Mesodermal cell (in vitro differentiated cells): Measurements from ENCODE around the gene PCNX2.

ENCODE experiments used
- H3K27ac ChIP-seq: 2 replicates; pipeline ENCODE4 v1.7.0; 2013; ENCODE audit warnings: mild to moderate bottlenecking, low read depth, low read length, moderate library complexity; ENCODE audit not compliant: severe bottlenecking
- H3K36me3 ChIP-seq: 2 replicates; pipeline ENCODE4 v1.7.1; 2013; ENCODE audit warnings: mild to moderate bottlenecking, low read length, moderate library complexity; ENCODE audit not compliant: control insufficient read depth, insufficient read depth
- H3K4me1 ChIP-seq: one replicate; pipeline ENCODE4 v1.7.1; 2013; ENCODE audit warnings: mild to moderate bottlenecking, low read length; ENCODE audit not compliant: insufficient read depth, control insufficient read depth, poor library complexity, severe bottlenecking
- H3K4me3 ChIP-seq: 2 replicates; pipeline ENCODE4 v1.7.0; 2013; ENCODE audit warnings: low read length, control low read depth, mild to moderate bottlenecking; ENCODE audit not compliant: insufficient read depth, poor library complexity, severe bottlenecking; ENCODE audit errors: extremely low read depth
- H3K9me3 ChIP-seq: 2 replicates; pipeline ENCODE4 v1.7.1; 2013; ENCODE audit warnings: mild to moderate bottlenecking, low read length, moderate library complexity; ENCODE audit not compliant: control insufficient read depth
- WGBS, 2 experiments: methylation state at CpG; one replicate each; pipeline ENCODE4 v1.1.5; 2013; ENCODE audit warnings: missing lambda C conversion rate in 2 of 2; ENCODE audit not compliant: insufficient coverage in 2 of 2; 5-methylcytosine and 5-hydroxymethylcytosine counted together

PCNX2 gene

DNA sequence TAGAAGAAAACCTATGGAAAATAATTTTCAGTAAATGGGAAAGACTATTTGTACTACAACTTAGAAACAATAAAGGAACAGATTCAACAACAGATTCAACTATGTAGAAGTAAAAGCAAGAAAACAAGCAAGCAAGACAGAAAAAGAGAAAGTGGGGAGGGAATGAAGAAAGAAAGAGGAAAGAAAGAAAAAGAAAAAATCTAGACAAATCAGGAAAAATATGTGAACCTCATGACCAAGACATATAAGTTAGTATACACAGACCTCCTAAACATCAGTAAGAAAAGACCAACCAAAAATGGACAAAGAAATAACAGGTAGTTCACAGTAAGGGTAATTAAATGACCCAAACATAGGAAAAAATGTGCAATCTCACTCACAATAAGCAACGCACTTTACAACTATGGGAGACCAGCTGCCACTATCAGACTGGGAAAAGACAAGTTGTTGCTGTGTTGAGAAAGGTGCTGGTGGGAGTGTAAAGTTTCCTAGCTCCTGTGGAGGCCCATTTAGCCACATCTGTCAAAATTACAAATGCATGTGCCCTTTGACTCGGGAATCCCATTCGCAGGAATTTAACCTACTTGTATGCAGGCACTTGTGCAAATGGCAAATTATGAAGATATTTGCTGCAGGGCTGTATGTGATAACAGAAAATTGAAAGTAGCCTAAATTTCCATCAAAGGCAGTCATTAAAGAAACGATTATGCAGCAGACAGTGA, 18.1 kb upstream of the PCNX2 start:
- WGBS, 2 experiments = no CpG with 5 or more reads among the region's 4 CpGs
- Histone ChIP-seq H3K4me3 (no peak overlapping the region), H3K36me3 (no peaks in the 10 kb centered on the region), H3K27ac (no peak overlapping the region), H3K9me3 (no peaks in the 10 kb centered on the region), H3K4me1 (no peaks in the 10 kb centered on the region)

DNA sequence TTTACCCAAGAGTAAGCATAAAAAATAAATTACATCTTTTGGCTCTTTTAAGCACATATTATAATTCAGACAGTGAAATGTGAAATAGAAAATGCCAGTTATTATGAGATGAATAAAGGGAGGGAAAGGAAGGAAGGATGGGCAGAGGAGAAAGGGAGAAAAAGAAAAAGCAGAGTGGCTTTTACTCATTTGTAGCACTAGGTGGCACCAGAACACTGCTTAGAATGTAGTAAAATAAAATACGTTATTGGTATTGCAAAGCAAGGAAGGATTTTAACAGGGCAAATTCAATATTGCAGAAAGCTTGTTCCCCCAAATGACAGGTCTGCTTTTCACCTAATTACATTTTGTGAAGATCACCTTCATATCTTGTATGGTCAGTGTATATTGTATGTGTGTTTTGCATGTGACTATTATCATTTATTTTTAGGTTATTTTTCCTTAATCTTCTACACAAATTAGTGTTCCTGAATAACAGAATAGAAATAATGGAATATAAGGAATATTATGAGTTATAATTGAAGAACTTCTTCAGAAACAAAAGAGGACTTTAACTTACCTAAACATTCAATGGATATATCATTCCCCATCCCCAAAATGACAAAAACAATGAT, 9.1 kb upstream of the PCNX2 start:
- peaks cover 8% of the 10 kb centered on the region for H3K9me3 ChIP-seq
- H3K4me3 ChIP-seq = no peak overlapping the region
- no peaks in the 10 kb centered on the region for H3K36me3 ChIP-seq
- no peaks in the 10 kb centered on the region for H3K4me1 ChIP-seq
- H3K27ac ChIP-seq = no peak overlapping the region
- WGBS, 2 experiments = 0% methylated on average over 1 of the region's 1 CpG

DNA sequence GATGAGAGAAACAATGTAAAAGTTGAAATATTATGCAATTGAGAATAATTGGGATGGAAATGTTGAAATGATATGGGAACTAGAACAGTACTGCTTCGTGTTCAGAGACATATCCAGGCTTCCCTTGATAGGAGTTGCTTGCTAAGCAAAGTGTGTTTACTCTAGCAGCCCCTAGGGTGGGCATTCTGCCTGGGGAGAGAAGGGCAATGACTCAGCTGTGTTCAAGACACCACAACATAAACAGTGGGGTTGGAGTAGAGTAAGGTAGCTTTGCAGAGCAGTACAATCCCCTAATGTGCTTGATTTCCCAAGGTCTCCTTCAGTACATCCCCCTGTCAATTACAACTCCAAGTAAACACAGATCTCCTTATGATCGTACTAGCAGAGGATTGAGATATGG, 4.8 kb upstream of the PCNX2 start:
- Histone ChIP-seq H3K36me3 (no peaks in the 10 kb centered on the region), H3K9me3 (peaks cover 8% of the 10 kb centered on the region), H3K27ac (no peak overlapping the region), H3K4me1 (no peaks in the 10 kb centered on the region), H3K4me3 (no peak overlapping the region)
- WGBS, 2 experiments = 81 to 85% methylated on average over 2 of the region's 2 CpGs

DNA sequence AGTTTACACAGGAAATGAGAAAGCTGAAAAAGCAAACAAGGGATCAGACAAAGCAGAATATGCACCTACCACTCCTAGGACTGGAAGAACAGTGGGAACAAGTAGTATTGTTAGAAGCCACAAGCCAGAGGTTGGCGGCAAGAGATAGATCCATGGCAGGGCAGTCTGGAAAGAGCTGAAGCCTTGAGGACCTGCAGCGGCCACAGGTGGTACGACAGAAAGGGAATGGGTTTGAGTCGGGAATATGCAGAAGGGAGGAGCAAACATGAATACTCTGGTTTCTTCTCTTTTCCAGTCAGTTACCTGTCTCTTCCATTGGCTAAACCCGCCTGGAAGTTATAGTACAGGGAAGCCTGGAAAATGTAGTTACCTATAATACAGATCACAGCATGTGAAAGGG, 3.9 kb upstream of the PCNX2 start:
- WGBS, 2 experiments = 91 to 96% methylated on average over 2 to 3 of the region's 5 CpGs
- peaks cover 8% of the 10 kb centered on the region for H3K9me3 ChIP-seq
- no peaks in the 10 kb centered on the region for H3K36me3 ChIP-seq
- no peak overlapping the region for H3K4me3 ChIP-seq
- H3K27ac ChIP-seq = no peak overlapping the region
- H3K4me1 ChIP-seq = no peaks in the 10 kb centered on the region

DNA sequence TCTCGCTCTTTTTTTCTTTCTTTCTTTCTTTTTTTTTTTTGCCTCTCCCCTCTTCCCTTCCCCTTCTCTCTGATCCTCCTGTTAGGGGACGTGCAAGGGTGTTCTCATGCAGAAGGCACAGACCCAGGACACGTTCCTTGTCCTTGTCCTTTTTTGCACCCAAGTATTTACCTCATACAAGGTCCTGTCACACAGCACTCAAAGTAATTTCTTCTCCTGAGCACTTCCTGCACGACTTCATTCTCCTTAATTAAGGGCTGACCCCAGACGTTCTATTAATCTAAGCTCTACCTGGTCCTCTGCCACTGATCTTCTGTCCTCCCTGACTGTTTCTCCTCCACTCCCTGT, 424 bp upstream of the PCNX2 start:
- Histone ChIP-seq H3K36me3 (no peaks in the 10 kb centered on the region), H3K4me1 (peaks cover 7% of the 10 kb centered on the region), H3K27ac (no peak overlapping the region), H3K4me3 (peak overlapping the region; percentile 81), H3K9me3 (no peaks in the 10 kb centered on the region)
- 13 to 19% methylated on average over 4 to 5 of the region's 5 CpGs for WGBS, 2 experiments

DNA sequence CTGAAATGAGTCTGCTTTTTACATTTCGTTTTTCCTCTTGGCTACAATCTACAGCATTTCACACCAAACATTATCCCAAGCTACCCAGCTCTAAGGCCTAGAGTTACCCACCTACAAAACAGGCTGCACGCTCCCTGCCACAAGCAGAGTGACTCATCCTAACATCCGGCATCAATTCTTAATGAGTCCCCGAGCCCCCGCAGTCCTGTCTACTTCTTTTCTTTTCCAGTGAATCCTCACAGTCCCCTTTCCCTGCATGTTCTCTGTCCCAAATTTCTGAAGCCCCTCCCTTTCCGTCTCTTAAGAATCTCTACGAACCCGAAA, 650 bp downstream of the PCNX2 start:
- Histone ChIP-seq H3K27ac (peak overlapping the region; percentile 16), H3K4me3 (peak overlapping the region; percentile 81), H3K9me3 (no peaks in the 10 kb centered on the region), H3K4me1 (peaks cover 7% of the 10 kb centered on the region), H3K36me3 (no peaks in the 10 kb centered on the region)
- 0% methylated on average over 7 of the region's 8 CpGs for WGBS, 2 experiments

DNA sequence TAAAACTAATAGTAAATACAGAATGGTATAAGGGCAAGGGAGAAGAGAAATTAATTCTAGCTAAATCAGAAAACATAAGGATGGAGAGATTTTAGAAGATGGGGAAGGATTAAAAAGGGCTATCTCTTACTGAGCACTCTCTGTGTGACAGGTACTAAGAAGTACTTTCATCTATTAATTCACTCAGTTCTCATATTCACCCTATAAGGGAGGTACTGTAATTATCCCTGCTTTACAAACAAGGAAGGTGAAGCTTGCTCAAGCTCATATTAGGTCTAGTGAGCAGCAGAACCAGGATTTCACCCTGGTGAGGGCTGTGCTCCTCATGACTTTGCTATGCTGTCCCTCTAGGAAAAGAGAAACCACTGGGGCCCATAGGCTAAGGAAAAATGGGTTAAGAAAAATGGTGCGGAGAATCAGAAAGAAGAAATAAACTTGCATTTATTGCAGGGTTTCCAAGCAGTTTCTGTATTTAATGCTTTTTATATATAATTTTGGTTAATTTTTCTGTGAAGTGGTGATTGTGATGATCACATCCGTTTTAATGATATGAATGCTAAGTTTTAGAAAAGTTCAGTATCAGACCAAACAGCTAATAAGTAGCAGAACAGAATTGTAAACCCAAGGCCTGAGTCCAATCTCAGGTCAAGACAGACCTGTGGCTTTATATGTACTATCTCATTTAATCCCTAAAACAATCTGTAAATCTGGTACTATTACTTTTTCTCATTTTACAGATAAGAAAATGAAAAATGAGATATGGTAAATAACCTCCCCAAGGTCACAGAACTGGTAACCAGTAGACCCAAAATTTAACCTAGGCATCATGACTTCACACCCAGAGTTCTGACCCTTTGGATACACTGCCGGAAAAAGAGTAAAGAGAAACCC, 1.7 kb downstream of the PCNX2 start:
- Histone ChIP-seq H3K36me3 (peaks cover 5% of the 10 kb centered on the region), H3K4me1 (peaks cover 7% of the 10 kb centered on the region), H3K4me3 (no peak overlapping the region), H3K27ac (no peak overlapping the region), H3K9me3 (no peaks in the 10 kb centered on the region)
- 90 to 100% methylated on average over 1 to 2 of the region's 3 CpGs for WGBS, 2 experiments

DNA sequence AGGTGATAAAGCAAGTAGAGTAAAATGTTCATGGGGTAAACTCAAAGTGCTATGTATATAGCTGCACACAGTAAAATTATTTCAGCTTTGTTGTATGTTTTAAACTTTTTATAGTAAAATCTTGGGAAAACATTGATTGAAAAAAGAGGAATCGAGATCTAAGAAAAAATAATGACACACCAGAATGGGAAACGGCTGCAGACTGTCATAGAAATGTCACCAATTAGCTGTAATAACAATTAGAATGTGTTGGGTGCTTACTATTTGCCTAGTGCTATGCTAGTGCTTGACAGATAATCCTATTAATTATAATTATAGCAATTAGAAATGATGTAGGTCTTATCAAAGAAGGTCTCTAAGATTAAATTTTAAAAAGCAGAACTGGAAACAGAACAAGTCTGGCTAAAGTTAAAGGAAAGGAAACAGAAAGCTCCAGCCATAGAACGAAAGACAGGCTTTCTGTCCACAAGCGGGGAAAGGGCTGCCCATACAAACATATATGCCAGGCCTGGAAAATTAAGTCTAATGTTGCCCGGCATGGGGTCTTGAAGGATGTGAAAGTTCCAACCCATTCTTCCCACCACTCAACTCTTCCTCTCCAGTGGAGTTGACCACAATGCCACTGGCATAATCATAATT, 5.0 kb downstream of the PCNX2 start:
- no peak overlapping the region for H3K4me3 ChIP-seq
- peaks cover 7% of the 10 kb centered on the region for H3K4me1 ChIP-seq
- H3K9me3 ChIP-seq = no peaks in the 10 kb centered on the region
- peaks cover 14% of the 10 kb centered on the region for H3K36me3 ChIP-seq
- no peak overlapping the region for H3K27ac ChIP-seq
- 82 to 86% methylated on average over 2 to 4 of the region's 5 CpGs for WGBS, 2 experiments

DNA sequence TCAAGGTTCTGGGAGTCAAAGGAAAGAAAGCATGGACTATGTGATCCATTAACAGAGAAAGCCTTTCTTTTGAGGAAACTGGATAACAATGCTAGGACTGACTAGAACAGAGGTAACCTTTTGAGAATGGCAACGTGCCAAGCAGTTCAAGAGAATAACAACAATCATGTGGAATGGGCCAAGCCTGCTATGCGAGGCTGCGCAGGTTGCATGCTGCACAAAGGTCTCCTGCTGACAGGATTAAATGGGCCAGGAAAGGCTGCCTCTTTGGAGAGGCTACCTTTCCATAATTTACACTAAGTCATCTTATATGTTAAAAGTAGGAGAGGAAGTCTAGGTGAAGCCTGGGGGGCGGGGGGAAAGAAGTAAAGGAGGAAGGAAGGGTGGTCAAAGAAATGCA, 5.8 kb downstream of the PCNX2 start:
- WGBS, 2 experiments = 80% methylated on average over 1 of the region's 4 CpGs; no CpG with 5 or more reads in 1 of the 2 experiments
- Histone ChIP-seq H3K27ac (no peak overlapping the region), H3K4me1 (peaks cover 7% of the 10 kb centered on the region), H3K4me3 (no peak overlapping the region), H3K36me3 (peaks cover 14% of the 10 kb centered on the region), H3K9me3 (no peaks in the 10 kb centered on the region)

DNA sequence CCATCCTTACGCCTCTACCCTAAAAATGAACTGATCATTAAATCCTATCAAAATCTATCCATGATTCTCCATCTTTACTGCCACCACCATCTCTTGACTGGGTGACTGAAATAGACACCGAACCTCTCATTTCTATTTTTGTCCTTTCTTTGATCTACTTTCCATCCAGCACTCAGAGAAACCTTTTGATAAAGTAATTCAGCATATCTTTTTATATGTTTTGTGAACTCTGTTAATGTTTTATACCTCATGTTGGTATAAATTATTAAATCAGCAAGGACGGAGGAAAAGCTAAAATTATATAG, 13.0 kb downstream of the PCNX2 start:
- Histone ChIP-seq H3K27ac (no peak overlapping the region), H3K4me3 (no peak overlapping the region)
- 83 to 98% methylated on average over 1 to 2 of the region's 3 CpGs for WGBS, 2 experiments

More for the DNA sequence above, 13.0 kb downstream of the PCNX2 start:
- Histone ChIP-seq H3K36me3 (peaks cover under 1% of the 10 kb centered on the region), H3K4me1 (peaks cover 4% of the 10 kb centered on the region), H3K9me3 (no peaks in the 10 kb centered on the region)
